H1 (cell line): Measurements from ENCODE around the gene ADK.

Source experiments
- CHD1 ChIP-seq: IDR thresholded peaks from 2 replicates; pipeline ENCODE4 v1.6.1; 2012; ENCODE audit warnings: low read depth, low read length, improper control_type of control experiment
- CHD7 ChIP-seq: fragments of 300-600 bp; sonication (generic); IDR thresholded peaks from 2 replicates; pipeline ENCODE4 v1.7.1; 2012; ENCODE audit warnings: low read length, moderate library complexity, mild to moderate bottlenecking, inconsistent platforms; ENCODE audit not compliant: insufficient replicate concordance
- CTCF ChIP-seq, 3 experiments: IDR thresholded peaks; 1 replicate in 2 of 3; 2 replicates in 1 of 3; pipeline versions ENCODE4 v1.5.1 to v1.6.1; 2011; ENCODE audit warnings: low read length in 3 of 3, mild to moderate bottlenecking in 3 of 3, inconsistent platforms in 2 of 3, low read depth in 1 of 3, moderate library complexity in 1 of 3; ENCODE audit not compliant: insufficient read depth in 1 of 3; ENCODE audit errors: control extremely low read depth in 1 of 3
- EP300 ChIP-seq, 2 experiments: IDR thresholded peaks; 1 replicate in 1 of 2; 2 replicates in 1 of 2; pipeline ENCODE4 v1.6.1; 2011 to 2012; ENCODE audit warnings: low read depth in 2 of 2, low read length in 2 of 2, mild to moderate bottlenecking in 2 of 2, borderline replicate concordance in 1 of 2, inconsistent platforms in 1 of 2, moderate library complexity in 1 of 2
- EZH2 ChIP-seq: fragments of 200-600 bp; sonication (generic); IDR thresholded peaks from 2 replicates; pipeline ENCODE4 v1.7.1; 2012; ENCODE audit warnings: low read depth, mild to moderate bottlenecking, moderate library complexity, low read length, inconsistent platforms; ENCODE audit not compliant: severe bottlenecking
- JUN ChIP-seq: IDR thresholded peaks from 2 replicates; pipeline ENCODE4 v1.6.1; 2011; ENCODE audit warnings: low read depth, mild to moderate bottlenecking, improper control_type of control experiment, low read length
- JUND ChIP-seq: IDR thresholded peaks from 2 replicates; pipeline ENCODE4 v1.6.1; 2011; ENCODE audit warnings: mild to moderate bottlenecking, improper control_type of control experiment, low read length
- MAX ChIP-seq: IDR thresholded peaks from 2 replicates; pipeline ENCODE4 v1.6.1; 2012; ENCODE audit warnings: inconsistent platforms
- POLR2AphosphoS5 ChIP-seq: IDR thresholded peaks from 2 replicates; pipeline ENCODE4 v1.6.1; 2011; ENCODE audit warnings: low read depth, low read length
- SP1 ChIP-seq: IDR thresholded peaks from 2 replicates; pipeline ENCODE4 v1.6.1; 2011; ENCODE audit warnings: low read depth, low read length
- TF ChIP-seq, protein P1 (sequence below): IDR thresholded peaks from 2 replicates; pipeline ENCODE4 v1.6.1; 2011; ENCODE audit warnings: low read depth, mild to moderate bottlenecking, low read length; ENCODE audit not compliant: insufficient read depth

DNA sequence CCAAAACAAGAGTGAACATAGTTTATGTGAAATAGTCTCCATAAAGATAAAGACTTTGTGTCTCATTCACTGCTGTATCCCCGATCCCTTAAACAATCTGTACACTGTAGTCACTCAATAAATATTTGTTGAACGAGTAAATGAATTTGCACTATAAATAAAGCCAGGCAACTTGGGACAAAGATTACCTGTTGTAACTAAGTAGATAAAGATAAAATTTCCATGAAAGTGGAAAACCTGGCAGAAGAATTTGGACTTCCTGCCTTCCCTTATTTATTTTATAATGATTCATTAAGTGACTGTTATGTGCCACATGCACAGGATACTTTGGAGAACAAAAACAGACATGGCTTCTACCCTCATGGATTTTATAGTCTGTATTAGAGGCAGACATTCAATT lies 397.7 kb downstream of the ADK start:
- TF ChIP-seq, protein P1, sequence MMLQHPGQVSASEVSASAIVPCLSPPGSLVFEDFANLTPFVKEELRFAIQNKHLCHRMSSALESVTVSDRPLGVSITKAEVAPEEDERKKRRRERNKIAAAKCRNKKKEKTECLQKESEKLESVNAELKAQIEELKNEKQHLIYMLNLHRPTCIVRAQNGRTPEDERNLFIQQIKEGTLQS = no peak
- TF ChIP-seq MAX (no peak), CTCF (IDR thresholded peaks at IDR 0.05; ENCODE audit: control extremely low read depth in 1 of 3, insufficient read depth in 1 of 3, low read depth in 1 of 3, low read length in 3 of 3) (no peak), EZH2 (no peak), JUND (no peak), EP300 (IDR thresholded peaks at IDR 0.05; ENCODE audit: borderline replicate concordance in 1 of 2, low read depth in 2 of 2, low read length in 2 of 2) (no peak), JUN (no peak), CHD1 (no peak), POLR2AphosphoS5 (no peak), CHD7 (no peak), SP1 (no peak)
